Panc1 (cell line): Measurements from ENCODE around the gene CGREF1.

ENCODE experiments used
- CTCF ChIP-seq: fragments of 450-650 bp; IDR thresholded peaks from 2 replicates; pipeline ENCODE4 v1.5.1; 2017; ENCODE audit warnings: mild to moderate bottlenecking
- POLR2AphosphoS5 ChIP-seq: IDR thresholded peaks from 2 replicates; pipeline ENCODE4 v1.6.1; 2012; ENCODE audit warnings: mild to moderate bottlenecking, low read depth, low read length, moderate library complexity
- REST ChIP-seq, 2 experiments: IDR thresholded peaks; 2 replicates each; pipeline ENCODE4 v1.6.1; 2011 to 2012; ENCODE audit warnings: low read depth in 2 of 2, control low read depth in 1 of 2, low read length in 1 of 2, mild to moderate bottlenecking in 1 of 2, moderate library complexity in 1 of 2; ENCODE audit not compliant: insufficient read depth in 1 of 2
- SIN3A ChIP-seq: IDR thresholded peaks from 2 replicates; pipeline ENCODE4 v1.6.1; 2012; ENCODE audit warnings: low read depth, mild to moderate bottlenecking, low read length, moderate library complexity, borderline replicate concordance; ENCODE audit not compliant: insufficient read depth
- TCF7L2 ChIP-seq: IDR thresholded peaks from 2 replicates; pipeline ENCODE4 v1.6.1; 2011; ENCODE audit warnings: mild to moderate bottlenecking, low read depth, low read length, inconsistent platforms

- TF ChIP-seq SIN3A: no peak
- TF ChIP-seq CTCF: no peak
- no peak for TF ChIP-seq REST (IDR thresholded peaks at IDR 0.05; ENCODE audit: insufficient read depth in 1 of 2, low read depth in 2 of 2, low read length in 1 of 2)
- TF ChIP-seq POLR2AphosphoS5: no peak
- TF ChIP-seq TCF7L2: no peak
These were observed 59.6 kb downstream of the CGREF1 start for GRCh38 chr2:27059141-27059820.
